IMR-90 (cell line): ENCODE measurements around the gene NOD2. TPM values are rescaled to one million over a fixed set of nuclear protein-coding genes. Genes with fewer than 3 reads are reported as not detected.

Experiments
- ATAC-seq: fragments of 200-7000 bp; cut with Tn5 transposase; 2 replicates; pipeline ENCODE4 v1.9.1; 2020; ENCODE audit warnings: low read depth, mild to moderate bottlenecking, moderate library complexity
- BruUV-seq: library from RNA; stranded (reverse); fragments of 400-500 nt; replicated peaks from 2 replicates; lab custom pipeline; 2021; lab: Mats Ljungman, UMichigan
- CTCF ChIA-PET: fragments of 300-600 bp; formaldehyde crosslinking; extraction: SDS; loops from one replicate; lab custom pipeline; 2021; ENCODE audit warnings: antibody characterized with exemption; lab: Yijun Ruan, JAX
- POLR2A ChIA-PET: fragments of 300-600 bp; sonication (Branson Sonifier 250); formaldehyde crosslinking; loops from one replicate; lab custom pipeline; 2022; ENCODE audit warnings: antibody characterized with exemption; ENCODE audit not compliant: unreplicated experiment; lab: Charles Lee
- DNase-seq: peaks from one replicate; pipeline ENCODE4 v3.0.0; 2013
- H2AFZ ChIP-seq: replicated peaks from 2 replicates; pipeline ENCODE3; 2013; ENCODE audit warnings: low read length, mild to moderate bottlenecking; ENCODE audit not compliant: poor library complexity
- H2AK5ac ChIP-seq: 2 replicates; pipeline ENCODE4 v1.6.1; 2013; ENCODE audit warnings: low read depth, low read length, inconsistent platforms
- H2AK9ac ChIP-seq: replicated peaks from 2 replicates; pipeline ENCODE3; 2013; ENCODE audit warnings: mild to moderate bottlenecking, low read depth, low read length, moderate library complexity; ENCODE audit not compliant: poor library complexity
- H2BK120ac ChIP-seq: 2 replicates; pipeline ENCODE4 v1.6.1; 2013; ENCODE audit warnings: low read depth, low read length, inconsistent platforms
- H2BK15ac ChIP-seq: 3 replicates; pipeline ENCODE4 v1.6.1; 2013; ENCODE audit warnings: low read depth, low read length, inconsistent platforms
- H2BK20ac ChIP-seq: 2 replicates; pipeline ENCODE4 v1.6.1; 2013; ENCODE audit warnings: low read depth, mild to moderate bottlenecking, inconsistent platforms, low read length, moderate library complexity
- H2BK5ac ChIP-seq: 2 replicates; pipeline ENCODE4 v1.6.1; 2013; ENCODE audit warnings: mild to moderate bottlenecking, low read depth, low read length, inconsistent platforms; ENCODE audit not compliant: poor library complexity, severe bottlenecking
- H3K14ac ChIP-seq: replicated peaks from 2 replicates; pipeline ENCODE4 v1.6.1; 2013; ENCODE audit warnings: low read depth, low read length, inconsistent platforms
- H3K18ac ChIP-seq: 2 replicates; pipeline ENCODE4 v1.6.1; 2013; ENCODE audit warnings: low read depth, low read length, control low read depth
- H3K23ac ChIP-seq: 2 replicates; pipeline ENCODE4 v1.6.1; 2013; ENCODE audit warnings: low read depth, low read length, inconsistent platforms
- H3K27ac ChIP-seq: 2 replicates; pipeline ENCODE4 v1.5.1; 2013; ENCODE audit warnings: mild to moderate bottlenecking, control low read depth, low read length; ENCODE audit not compliant: insufficient read depth
- H3K27me3 ChIP-seq: 2 replicates; pipeline ENCODE4 v1.6.1; 2013; ENCODE audit warnings: low read length; ENCODE audit not compliant: control insufficient read depth, insufficient read depth
- H3K36me3 ChIP-seq: 2 replicates; pipeline ENCODE4 v1.6.1; 2013; ENCODE audit warnings: low read length, mixed read lengths; ENCODE audit not compliant: control insufficient read depth, insufficient read depth
- H3K4ac ChIP-seq: 2 replicates; pipeline ENCODE4 v1.6.1; 2013; ENCODE audit warnings: low read depth, low read length, inconsistent platforms
- H3K4me1 ChIP-seq: 2 replicates; pipeline ENCODE4 v1.6.1; 2013; ENCODE audit warnings: low read length, mixed read lengths; ENCODE audit not compliant: control insufficient read depth, insufficient read depth
- H3K4me2 ChIP-seq: 2 replicates; pipeline ENCODE4 v1.6.1; 2013; ENCODE audit warnings: low read depth, mild to moderate bottlenecking, control low read depth, low read length, moderate library complexity
- H3K4me3 ChIP-seq: 2 replicates; pipeline ENCODE4 v1.5.1; 2013; ENCODE audit warnings: low read depth, mild to moderate bottlenecking, control low read depth, low read length, moderate library complexity; ENCODE audit not compliant: insufficient read depth
- H3K56ac ChIP-seq: 2 replicates; pipeline ENCODE4 v1.6.1; 2013; ENCODE audit warnings: low read length, inconsistent platforms; ENCODE audit not compliant: insufficient read depth; ENCODE audit errors: extremely low read depth
- H3K79me1 ChIP-seq, 2 experiments: 2 replicates each; pipeline ENCODE4 v1.6.1; 2013; ENCODE audit warnings: low read length in 2 of 2, inconsistent platforms in 1 of 2, low read depth in 1 of 2
- H3K9ac ChIP-seq: 2 replicates; pipeline ENCODE4 v1.6.1; 2013; ENCODE audit warnings: low read depth, low read length, control low read depth
- H3K9me1 ChIP-seq: 2 replicates; pipeline ENCODE4 v1.6.1; 2013; ENCODE audit warnings: low read length, inconsistent platforms; ENCODE audit not compliant: insufficient read depth
- H3K9me3 ChIP-seq: 2 replicates; pipeline ENCODE4 v1.6.1; 2013; ENCODE audit warnings: low read length; ENCODE audit not compliant: control insufficient read depth, insufficient read depth
- H4K20me1 ChIP-seq: 2 replicates; pipeline ENCODE4 v1.6.1; 2013; ENCODE audit warnings: low read length, inconsistent platforms; ENCODE audit not compliant: insufficient read depth
- H4K5ac ChIP-seq: 2 replicates; pipeline ENCODE4 v1.6.1; 2013; ENCODE audit warnings: mild to moderate bottlenecking, low read depth, low read length, control low read depth
- H4K8ac ChIP-seq, 2 experiments: 2 replicates each; pipeline ENCODE4 v1.6.1; 2013; ENCODE audit warnings: low read depth in 2 of 2, low read length in 2 of 2, control low read depth in 1 of 2, inconsistent platforms in 1 of 2
- H4K91ac ChIP-seq: 2 replicates; pipeline ENCODE4 v1.6.1; 2013; ENCODE audit warnings: low read depth, low read length, inconsistent platforms; ENCODE audit not compliant: insufficient read depth
- RAD21 ChIP-seq: IDR thresholded peaks from 2 replicates; pipeline ENCODE4 v1.6.1; 2012; ENCODE audit warnings: low read length, improper control_type of control experiment
- RFX5 ChIP-seq: IDR thresholded peaks from 2 replicates; pipeline ENCODE4 v1.8.0; 2012; ENCODE audit warnings: low read depth, mild to moderate bottlenecking, low read length, moderate library complexity
- WGBS, 2 experiments: methylation state at CpG; one replicate each; pipeline versions ENCODE4 v1.1.5 to v1.1.7; 2013; ENCODE audit warnings: missing lambda C conversion rate in 2 of 2; ENCODE audit not compliant: insufficient read length in 1 of 2; ENCODE audit errors: extremely low coverage in 2 of 2; 5-methylcytosine and 5-hydroxymethylcytosine counted together
- dilution Hi-C: fragments of 300-500 bp; cut with HindIII; formaldehyde crosslinking; loops from one replicate; pipeline ENCODE4 v1.14.3; 2018; ENCODE audit warnings: low sequenced_read_pairs; ENCODE audit not compliant: unreplicated experiment
- in situ Hi-C: fragments of 300-500 bp; cut with MboI; formaldehyde crosslinking; loops from 3 replicates; pipeline ENCODE4 v1.14.3; 2019; ENCODE audit warnings: low sequenced_read_pairs, inconsistent platforms, mixed read lengths
- intact Hi-C: fragments of 100-400 bp; cut with micrococcal nuclease; formaldehyde crosslinking; loops from 2 replicates; pipeline ENCODE4 v1.10.0; 2022
- polyA plus RNA-seq, 3 experiments: library from polyadenylated mRNA; depleted of rRNA; stranded (reverse); fragments of >200 nt; gene quantifications; 2 replicates each; pipeline ENCODE4 v1.2.3, GENCODE V29; 2012; ENCODE audit warnings: low replicate concordance in 1 of 3
- total RNA-seq: library from RNA; depleted of rRNA; stranded (reverse); fragments of >200 nt; gene quantifications from 2 replicates; pipeline ENCODE4 v1.2.3, GENCODE V29; 2012

Gene NOD2
- total and polyA plus RNA-seq, 2 of the 4 experiments (the other 2 are of a cell fraction) = not detected

- Histone ChIP-seq H3K27me3 (peaks cover 18% of the 10 kb centered on the region; the same call in 1 of the 2 replicates), H3K9me3 (no peaks in the 10 kb centered on the region), H2BK20ac (no peak overlapping the region), H3K4ac (no peak overlapping the region), H3K56ac (no peak overlapping the region), H2BK120ac (no peak overlapping the region), H2BK15ac (no peak overlapping the region), H4K91ac (no peak overlapping the region), H2AFZ (no peak overlapping the region), H3K4me3 (no peak overlapping the region), H4K20me1 (no peaks in the 10 kb centered on the region), H4K8ac (no peak overlapping the region), H3K4me2 (no peak overlapping the region), H3K9me1 (0 out of 2 replicates have a peak, but pooled peaks cover 4% of the 10 kb centered on the region), H4K5ac (no peak overlapping the region), H2AK9ac (no peak overlapping the region), H3K36me3 (no peaks in the 10 kb centered on the region), H3K4me1 (no peaks in the 10 kb centered on the region), H2AK5ac (no peak overlapping the region), H3K9ac (no peak overlapping the region), H3K27ac (no peak overlapping the region), H3K79me1 (no peaks in the 10 kb centered on the region), H3K18ac (no peak overlapping the region), H2BK5ac (no peak overlapping the region), H3K14ac (no peak overlapping the region), H3K23ac (no peak overlapping the region)
- ChIA-PET POLR2A (no interaction called here), CTCF (interaction anchor here (0.7 kb wide), 1 partner anchor 17 kb away, joined by 5 read pairs; no protein-coding TSS in a partner anchor)
- dilution Hi-C loops (no loop called here), intact Hi-C loops (no loop called here), in situ Hi-C loops (no loop called here)
- DNase-seq = no peak
- TF ChIP-seq RAD21 (no peak), RFX5 (no peak)
- no peak for ATAC-seq
- BruUV-seq = no TSS peak
- whole genome bisulfite sequencing, 2 experiments = no CpG with 5 or more reads among the region's 2 CpGs
Measured at GRCh38 chr16:50694206-50694605, 800 bp downstream of the NOD2 start.
